ENCODE results near the gene TVP23A.
"Not testable (repeated sequence)": the region's sequence is repeated elsewhere in the genome, so short reads cannot be mapped to it uniquely, and the experiment has no call there.

The TVP23A gene

GRCh38 chr16:10835281-10835931, 16.8 kb upstream of the TVP23A start:
- DNase-seq, result no peak

DNA sequence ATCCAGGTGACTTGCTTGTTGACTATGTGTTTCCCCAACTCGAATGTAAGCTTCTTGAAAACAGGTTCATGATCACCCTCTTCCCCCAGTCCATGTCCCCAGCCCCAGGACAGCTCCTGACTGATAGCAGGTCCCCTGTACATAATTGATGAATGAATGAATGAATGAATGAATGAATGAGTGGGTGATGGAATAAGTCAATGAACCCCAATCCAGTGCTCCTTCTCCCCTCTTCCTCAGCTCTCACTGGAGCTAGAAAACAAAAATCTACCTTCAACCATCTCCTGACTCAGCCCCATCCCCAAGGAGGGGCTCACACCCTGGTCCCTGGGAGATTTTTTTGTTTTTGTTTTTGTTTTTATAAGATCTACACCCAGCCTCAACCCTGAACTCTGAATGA, 16.2 kb upstream of the TVP23A start:
- DNase-seq, result no peak

- no peak for DNase-seq
Measured at GRCh38 chr16:10834130-10834529, 15.5 kb upstream of the TVP23A start.

GRCh38 chr16:10833271-10833670, 14.7 kb upstream of the TVP23A start:
- no peak for DNase-seq

DNA sequence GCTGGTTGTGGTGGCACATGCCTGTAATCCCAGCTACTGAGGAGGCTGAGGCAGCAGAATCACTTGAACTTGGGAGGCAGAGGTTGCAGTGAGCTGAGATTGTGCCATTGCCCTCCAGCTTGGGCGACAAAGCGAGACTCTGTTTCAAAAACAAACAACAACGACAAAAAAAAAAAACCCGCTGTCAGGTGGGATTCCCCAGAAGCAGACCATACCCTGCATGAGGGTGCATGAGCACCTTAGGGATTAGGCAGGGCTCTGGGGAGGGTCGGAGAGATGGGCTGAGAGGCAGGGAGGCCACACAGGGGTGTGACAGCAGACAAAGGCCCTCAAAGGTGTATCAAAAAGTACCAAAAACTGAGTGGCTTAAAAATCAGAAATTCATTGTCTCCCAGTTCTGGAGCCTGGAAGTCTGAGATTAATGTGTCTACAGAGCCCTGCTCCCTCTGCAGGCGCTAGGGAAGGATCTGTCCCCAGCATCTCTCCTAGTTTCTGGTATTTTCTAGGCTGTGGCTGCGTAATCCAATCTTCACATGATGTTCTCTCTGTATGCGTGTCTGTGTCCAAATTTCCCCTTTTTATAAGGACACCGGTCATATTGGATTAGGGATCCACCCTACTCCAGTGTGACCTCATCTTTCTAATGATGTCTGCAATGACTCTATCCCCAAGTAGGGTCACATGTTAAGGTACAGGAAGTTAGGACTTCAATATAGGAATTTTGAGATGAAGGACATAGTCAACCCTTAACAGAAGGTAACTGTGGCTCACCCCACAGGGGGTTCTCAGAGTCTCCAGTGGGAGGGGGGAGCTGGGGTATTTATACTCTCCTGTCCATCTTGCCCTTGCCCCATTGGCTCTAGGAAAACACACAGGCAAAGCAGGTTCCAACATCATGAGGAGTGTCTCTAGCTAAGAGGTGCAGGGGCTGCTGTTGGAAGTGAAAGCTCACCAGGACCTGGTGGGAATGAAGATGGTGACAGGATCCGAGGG, 13.6 kb upstream of the TVP23A start:
- no peak for DNase-seq

- not testable (repeated sequence) for DNase-seq
Measured at GRCh38 chr16:10830240-10830639, 11.6 kb upstream of the TVP23A start.

GRCh38 chr16:10829390-10830098, 10.9 kb upstream of the TVP23A start:
- not testable (repeated sequence) for DNase-seq

GRCh38 chr16:10828851-10829366, 10.3 kb upstream of the TVP23A start:
- DNase-seq, result no peak

GRCh38 chr16:10827691-10828341, 9.2 kb upstream of the TVP23A start:
- DNase-seq, result no peak

GRCh38 chr16:10824111-10824893, 5.7 kb upstream of the TVP23A start:
- DNase-seq, result no peak

DNA sequence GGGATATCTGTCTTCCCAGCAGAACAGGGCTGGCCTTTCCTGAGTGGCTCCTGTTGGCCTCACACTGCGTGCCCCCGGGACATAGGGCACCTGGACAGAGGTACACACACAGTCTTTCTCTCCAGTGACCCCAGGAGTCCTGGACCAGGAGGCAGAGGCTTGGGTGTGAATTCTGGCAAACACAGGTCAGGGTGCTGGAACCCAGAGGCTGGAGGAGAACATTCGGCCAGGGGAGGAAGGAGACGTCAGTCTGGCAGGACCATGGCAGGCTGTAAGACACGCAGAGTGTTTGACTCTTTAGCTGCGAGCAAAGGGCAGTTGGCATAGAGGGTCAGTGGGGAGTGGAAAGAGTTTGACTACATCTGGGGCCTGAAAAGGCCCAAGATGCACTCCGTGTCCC, 4.1 kb upstream of the TVP23A start:
- no peak for DNase-seq

- DNase-seq, result no peak
Measured at GRCh38 chr16:10820546-10820945, 2.0 kb upstream of the TVP23A start.

DNA sequence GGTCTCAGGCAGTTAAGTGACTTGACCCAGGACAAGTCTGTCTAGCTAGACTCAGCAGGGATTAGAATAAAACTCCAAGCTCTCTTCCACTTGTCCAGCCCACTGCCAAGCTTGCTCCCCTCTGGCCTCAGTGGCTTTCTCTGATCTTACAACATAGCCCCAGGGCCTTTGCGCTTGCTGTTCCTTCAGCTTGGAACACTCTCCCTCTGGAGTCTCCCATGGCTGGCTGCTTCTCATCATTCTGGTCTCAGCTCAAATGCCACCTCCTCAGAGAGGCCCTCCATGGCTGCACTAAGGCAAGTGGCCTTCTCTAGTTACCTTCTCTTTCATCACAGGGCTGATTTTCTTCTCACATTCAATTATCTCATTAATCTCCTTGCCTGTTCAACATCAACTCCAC, 1.1 kb downstream of the TVP23A start:
- DNase-seq, result no peak

GRCh38 chr16:10813099-10813455, 5.5 kb downstream of the TVP23A start:
- DNase-seq, result no peak

DNA sequence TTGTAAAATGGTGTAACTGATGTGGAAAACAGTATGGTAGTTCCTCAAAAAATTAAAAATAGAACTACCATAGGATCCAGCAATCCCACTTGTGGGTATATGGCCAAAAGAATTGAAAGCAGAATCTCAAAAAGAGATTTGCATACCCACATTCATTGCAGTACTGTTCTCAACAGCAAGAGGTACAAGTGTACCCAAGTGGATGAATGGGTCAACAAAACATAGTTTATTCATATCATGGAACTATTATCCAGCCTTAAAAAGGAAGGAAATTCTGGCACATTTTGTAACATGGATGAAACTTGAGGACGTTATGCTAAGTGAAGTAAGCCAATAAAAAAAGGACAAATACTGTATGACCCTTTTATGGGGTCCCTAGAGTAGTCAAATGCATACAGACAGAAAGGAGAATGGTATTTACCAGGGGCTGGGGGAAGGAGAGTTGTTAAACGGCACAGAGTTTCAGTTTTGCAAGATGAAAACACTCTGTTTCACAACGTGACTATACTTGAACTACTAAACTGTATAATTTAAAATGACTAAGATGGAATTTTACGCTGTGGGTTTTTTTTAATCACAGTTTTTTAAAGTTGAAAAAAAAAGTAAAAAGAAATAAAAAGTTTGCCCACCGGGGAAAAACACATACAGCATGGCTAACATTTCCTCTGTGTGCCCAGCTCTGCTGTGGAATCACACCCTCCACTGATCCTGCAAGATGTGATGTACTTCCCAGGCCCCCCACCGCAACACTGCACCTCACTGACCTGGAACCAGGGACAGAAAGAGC, 6.1 kb downstream of the TVP23A start:
- no peak for DNase-seq

GRCh38 chr16:10809706-10810105, 8.9 kb downstream of the TVP23A start:
- no peak for DNase-seq

- no peak for DNase-seq
Measured at GRCh38 chr16:10808850-10809249, 9.7 kb downstream of the TVP23A start.

- no peak for DNase-seq
Measured at GRCh38 chr16:10808218-10808617, 10.4 kb downstream of the TVP23A start.

DNA sequence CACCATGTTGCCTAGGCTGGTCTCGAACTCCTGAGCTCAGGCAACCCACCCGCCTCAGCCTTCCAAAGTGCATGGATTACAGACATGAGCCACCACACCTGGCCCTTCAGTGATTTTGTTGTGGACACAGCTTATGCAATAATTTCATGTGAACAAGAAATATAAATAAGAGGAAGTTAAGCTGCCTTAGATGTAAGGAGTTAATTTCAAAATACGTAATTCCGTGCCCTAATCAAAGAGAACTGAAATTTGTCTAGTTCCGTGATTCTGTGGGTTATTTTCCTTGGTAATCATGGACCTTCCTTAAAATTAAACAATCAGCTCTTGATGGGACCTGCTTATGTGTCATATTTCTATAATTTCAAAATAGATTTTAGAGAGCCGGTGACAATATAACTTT, 11.9 kb downstream of the TVP23A start:
- DNase-seq, result no peak

DNA sequence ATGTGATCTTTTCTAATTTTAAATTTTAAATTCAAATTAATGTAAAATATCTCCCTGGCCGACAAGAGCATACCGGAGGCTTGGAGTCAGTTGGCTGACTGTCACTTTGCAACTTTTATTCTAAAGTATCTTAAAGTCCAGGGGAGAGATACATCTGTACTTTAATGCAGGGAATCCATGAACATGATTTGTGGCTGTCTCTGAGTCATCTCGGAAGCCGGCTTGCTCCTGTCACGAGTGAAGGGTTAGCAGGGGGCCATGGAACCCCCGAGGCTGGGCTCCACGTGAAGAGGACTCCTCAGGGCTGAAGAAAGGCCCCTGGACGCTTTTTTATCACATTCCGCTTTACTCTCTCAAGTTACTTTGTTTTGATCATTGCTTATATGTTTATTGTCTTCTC, 13.3 kb downstream of the TVP23A start:
- DNase-seq, result no peak

DNA sequence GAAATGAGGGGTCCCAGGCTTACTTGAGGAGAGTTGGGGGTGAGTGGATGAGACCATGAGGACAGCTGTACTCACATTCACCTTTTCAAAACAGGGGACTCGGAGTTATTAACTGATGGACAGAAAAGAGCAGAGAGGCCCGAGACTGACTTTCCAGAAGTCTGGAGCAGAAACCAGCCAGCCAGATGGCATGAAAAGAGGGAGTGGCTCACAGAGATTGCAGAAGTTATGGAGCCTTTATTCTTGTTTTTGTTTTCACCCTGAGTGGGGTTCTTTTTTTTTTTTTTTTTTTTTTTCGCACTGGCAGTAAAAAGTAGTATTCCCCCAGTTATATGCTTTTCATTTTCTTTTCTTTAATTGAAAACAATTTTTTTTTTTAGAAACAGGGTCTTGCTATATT, 18.9 kb downstream of the TVP23A start:
- no peak for DNase-seq
